Trophoblast cell (in vitro differentiated cells and primary cell): ENCODE results near the gene OTUD4.

Experiments used
- DNase-seq, 2 donors: peaks; one replicate each; pipeline ENCODE4 v3.0.0-alpha.2; 2016
- H2AFZ ChIP-seq: 2 replicates; pipeline ENCODE4 v1.6.1; 2013; ENCODE audit warnings: low read length, moderate library complexity, mild to moderate bottlenecking; ENCODE audit not compliant: insufficient read depth, poor library complexity
- H2AK5ac ChIP-seq: 2 replicates; pipeline ENCODE4 v1.6.1; 2013; ENCODE audit warnings: mild to moderate bottlenecking, low read length
- H2BK120ac ChIP-seq: 2 replicates; pipeline ENCODE4 v1.6.1; 2013; ENCODE audit warnings: low read length, mild to moderate bottlenecking, moderate library complexity; ENCODE audit not compliant: insufficient read depth, poor library complexity
- H2BK12ac ChIP-seq: 2 replicates; pipeline ENCODE4 v1.6.1; 2013; ENCODE audit warnings: mild to moderate bottlenecking, low read length, moderate library complexity
- H2BK5ac ChIP-seq: 2 replicates; pipeline ENCODE4 v1.6.1; 2013; ENCODE audit warnings: low read length, low read depth, moderate library complexity, mild to moderate bottlenecking; ENCODE audit not compliant: poor library complexity
- H3K14ac ChIP-seq: 2 replicates; pipeline ENCODE4 v1.6.1; 2013; ENCODE audit warnings: mild to moderate bottlenecking, low read length
- H3K18ac ChIP-seq: 2 replicates; pipeline ENCODE4 v1.6.1; 2013; ENCODE audit warnings: mild to moderate bottlenecking, low read length
- H3K23ac ChIP-seq: 2 replicates; pipeline ENCODE4 v1.6.1; 2013; ENCODE audit warnings: low read length
- H3K27ac ChIP-seq: 2 replicates; pipeline ENCODE4 v1.5.1; 2013; ENCODE audit warnings: low read depth, mild to moderate bottlenecking, inconsistent platforms, low read length, moderate library complexity
- H3K27me3 ChIP-seq: 2 replicates; pipeline ENCODE4 v1.6.1; 2013; ENCODE audit warnings: inconsistent platforms, mild to moderate bottlenecking, low read length, moderate library complexity; ENCODE audit not compliant: insufficient read depth
- H3K36me3 ChIP-seq, 2 experiments: 1 replicate in 1 of 2; 2 replicates in 1 of 2; pipeline ENCODE4 v1.6.1; 2013; ENCODE audit warnings: low read length in 2 of 2, mild to moderate bottlenecking in 2 of 2, moderate library complexity in 1 of 2; ENCODE audit not compliant: insufficient read depth in 2 of 2, control insufficient read depth in 1 of 2
- H3K4ac ChIP-seq: 2 replicates; pipeline ENCODE4 v1.6.1; 2013; ENCODE audit warnings: low read depth, mild to moderate bottlenecking, low read length, moderate library complexity
- H3K4me1 ChIP-seq, 2 experiments: 1 replicate in 1 of 2; 2 replicates in 1 of 2; pipeline ENCODE4 v1.6.1; 2013; ENCODE audit warnings: low read length in 2 of 2, mild to moderate bottlenecking in 2 of 2, moderate library complexity in 1 of 2; ENCODE audit not compliant: insufficient read depth in 2 of 2, control insufficient read depth in 1 of 2
- H3K4me2 ChIP-seq: 2 replicates; pipeline ENCODE4 v1.6.1; 2013; ENCODE audit warnings: inconsistent platforms, mild to moderate bottlenecking, low read length, moderate library complexity
- H3K4me3 ChIP-seq: 2 replicates; pipeline ENCODE4 v1.5.1; 2013; ENCODE audit warnings: mild to moderate bottlenecking, low read depth, low read length, inconsistent platforms
- H3K79me1 ChIP-seq: one replicate; pipeline ENCODE4 v1.6.1; 2013; ENCODE audit warnings: low read length
- H3K79me2 ChIP-seq: 2 replicates; pipeline ENCODE4 v1.6.1; 2013; ENCODE audit warnings: low read length, mild to moderate bottlenecking; ENCODE audit not compliant: control insufficient read depth, insufficient read depth, poor library complexity
- H3K9ac ChIP-seq: 2 replicates; pipeline ENCODE4 v1.6.1; 2013; ENCODE audit warnings: mild to moderate bottlenecking, low read length
- H3K9me3 ChIP-seq: 2 replicates; pipeline ENCODE4 v1.6.1; 2013; ENCODE audit warnings: low read depth, mild to moderate bottlenecking, control low read depth, inconsistent platforms, low read length; ENCODE audit not compliant: insufficient read depth
- H4K12ac ChIP-seq: 2 replicates; pipeline ENCODE4 v1.6.1; 2013; ENCODE audit warnings: low read depth, mild to moderate bottlenecking, low read length, moderate library complexity
- H4K8ac ChIP-seq: 2 replicates; pipeline ENCODE4 v1.6.1; 2013; ENCODE audit warnings: low read depth, mild to moderate bottlenecking, low read length, moderate library complexity
- H4K91ac ChIP-seq: one replicate; pipeline ENCODE4 v1.6.1; 2013; ENCODE audit warnings: low read depth, mild to moderate bottlenecking, low read length, moderate library complexity
- WGBS: extraction: QIAGEN DNeasy Blood & Tissue Kit; methylation state at CpG from one replicate; pipeline ENCODE4 v1.1.7; 2013; ENCODE audit warnings: missing lambda C conversion rate; ENCODE audit not compliant: insufficient read length, insufficient coverage; ENCODE audit errors: extremely low coverage; 5-methylcytosine and 5-hydroxymethylcytosine counted together

The OTUD4 gene

DNA sequence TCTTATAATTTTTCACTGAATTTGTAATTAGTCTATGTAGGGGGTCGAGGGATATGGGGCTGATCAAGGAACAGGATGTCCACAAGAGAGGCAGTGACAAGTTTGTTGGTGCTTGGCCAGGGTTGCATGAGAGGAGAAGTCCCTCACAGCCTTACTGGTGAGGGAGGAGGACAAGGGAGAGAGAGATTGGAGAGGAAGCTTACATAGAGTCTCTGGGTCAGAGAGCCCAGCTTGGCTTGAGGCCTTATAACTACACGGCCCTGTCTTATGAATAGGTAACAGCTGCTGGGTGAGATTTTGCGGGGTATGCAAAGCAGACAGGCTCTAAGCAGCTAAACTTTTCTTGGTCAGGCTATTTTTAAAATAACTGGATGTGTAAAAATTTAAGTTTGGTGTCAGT, 37.9 kb upstream of the OTUD4 start:
- Histone ChIP-seq H3K4me3 (no peak overlapping the region), H3K9me3 (peaks cover 1% of the 10 kb centered on the region), H3K9ac (no peak overlapping the region), H4K91ac (no peak overlapping the region), H3K4me2 (no peak overlapping the region), H3K14ac (no peak overlapping the region), H3K79me2 (no peaks in the 10 kb centered on the region), H3K27me3 (no peaks in the 10 kb centered on the region), H3K23ac (no peak overlapping the region), H3K27ac (no peak overlapping the region), H2AFZ (no peak overlapping the region), H3K18ac (no peak overlapping the region), H2BK120ac (no peak overlapping the region), H2BK5ac (no peak overlapping the region), H3K4ac (no peak overlapping the region), H4K12ac (no peak overlapping the region), H3K36me3 (no peaks in the 10 kb centered on the region), H3K79me1 (no peaks in the 10 kb centered on the region), H3K4me1 (no peaks in the 10 kb centered on the region), H4K8ac (no peak overlapping the region), H2BK12ac (no peak overlapping the region), H2AK5ac (no peak overlapping the region)
- DNase-seq = no peak
- no CpG with 5 or more reads among the region's 3 CpGs for WGBS

DNA sequence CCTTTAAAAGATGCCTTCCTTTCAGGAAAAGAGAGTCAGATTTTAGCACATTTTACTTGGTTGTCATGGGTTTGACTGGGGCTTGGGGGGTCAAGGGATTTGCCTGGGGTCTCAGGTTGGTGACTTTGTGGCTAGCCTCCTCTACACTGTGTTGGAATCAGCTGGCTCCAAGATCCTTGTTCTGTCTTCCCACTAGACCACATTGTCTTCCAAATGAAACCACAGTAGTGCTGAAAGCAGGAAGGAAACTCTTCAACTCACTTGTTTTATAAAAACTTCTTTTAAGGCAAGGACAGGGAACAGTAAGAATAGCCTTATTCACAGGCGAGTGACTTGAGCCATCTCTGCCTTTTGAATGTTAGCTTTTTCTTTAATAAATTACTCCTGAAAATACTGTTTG, 37.0 kb upstream of the OTUD4 start:
- WGBS = no CpG with 5 or more reads among the region's 1 CpG
- no peaks in the 10 kb centered on the region for H3K79me1 ChIP-seq
- H3K4me2 ChIP-seq = no peak overlapping the region
- H4K91ac ChIP-seq = no peak overlapping the region
- H3K14ac ChIP-seq = no peak overlapping the region
- no peak overlapping the region for H4K12ac ChIP-seq
- H3K4me3 ChIP-seq = no peak overlapping the region
- H3K9ac ChIP-seq = no peak overlapping the region
- peaks cover 1% of the 10 kb centered on the region for H3K9me3 ChIP-seq
- no peak overlapping the region for H4K8ac ChIP-seq
- no peak overlapping the region for H2AK5ac ChIP-seq
- H3K27ac ChIP-seq = no peak overlapping the region
- H2BK12ac ChIP-seq = no peak overlapping the region
- H3K4ac ChIP-seq = no peak overlapping the region
- H3K36me3 ChIP-seq = no peaks in the 10 kb centered on the region
- H3K4me1 ChIP-seq = no peaks in the 10 kb centered on the region
- H3K27me3 ChIP-seq = no peaks in the 10 kb centered on the region
- no peak overlapping the region for H3K23ac ChIP-seq
- no peak overlapping the region for H2BK120ac ChIP-seq
- no peak overlapping the region for H2AFZ ChIP-seq
- no peak overlapping the region for H2BK5ac ChIP-seq
- H3K79me2 ChIP-seq = no peaks in the 10 kb centered on the region
- no peak for DNase-seq
- H3K18ac ChIP-seq = no peak overlapping the region

- H3K14ac ChIP-seq = no peak overlapping the region
- H2BK120ac ChIP-seq = no peak overlapping the region
- H3K4me2 ChIP-seq = no peak overlapping the region
- H3K23ac ChIP-seq = no peak overlapping the region
- no peak overlapping the region for H2AK5ac ChIP-seq
- no peak overlapping the region for H4K8ac ChIP-seq
- H3K27me3 ChIP-seq = no peaks in the 10 kb centered on the region
- H3K9ac ChIP-seq = no peak overlapping the region
- DNase-seq = no peak
- H2BK5ac ChIP-seq = no peak overlapping the region
- H4K91ac ChIP-seq = no peak overlapping the region
- H2BK12ac ChIP-seq = no peak overlapping the region
- H2AFZ ChIP-seq = no peak overlapping the region
- H3K18ac ChIP-seq = no peak overlapping the region
- no peak overlapping the region for H4K12ac ChIP-seq
- no peaks in the 10 kb centered on the region for H3K36me3 ChIP-seq
- H3K79me1 ChIP-seq = no peaks in the 10 kb centered on the region
- no peak overlapping the region for H3K27ac ChIP-seq
- no peak overlapping the region for H3K4ac ChIP-seq
- no peaks in the 10 kb centered on the region for H3K79me2 ChIP-seq
- H3K9me3 ChIP-seq = peaks cover 1% of the 10 kb centered on the region
- no peaks in the 10 kb centered on the region for H3K4me1 ChIP-seq
- H3K4me3 ChIP-seq = no peak overlapping the region
These were observed 36.1 kb upstream of the OTUD4 start for GRCh38 chr4:145216535-145216934.

DNA sequence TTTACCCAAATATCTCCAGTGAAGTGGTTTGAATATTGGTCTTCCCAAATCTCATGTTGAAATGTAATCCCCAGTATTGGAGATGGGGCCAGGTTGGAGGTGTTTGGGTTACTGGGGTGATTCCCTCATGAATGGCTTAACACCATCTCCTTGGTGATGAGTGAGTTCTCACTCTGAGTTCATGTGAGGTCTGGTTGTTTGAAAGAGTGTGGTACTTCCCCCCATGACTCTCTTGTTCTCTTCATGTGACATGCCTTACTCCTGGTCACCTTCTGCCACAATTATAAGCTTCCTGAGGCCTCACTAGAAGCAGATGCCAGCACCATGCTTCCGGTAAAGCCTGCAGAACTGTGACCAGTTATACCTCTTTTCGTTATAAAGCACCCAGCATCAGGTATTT, 32.9 kb upstream of the OTUD4 start:
- no peak overlapping the region for H3K27ac ChIP-seq
- H3K79me2 ChIP-seq = no peaks in the 10 kb centered on the region
- H3K4me3 ChIP-seq = no peak overlapping the region
- no peak overlapping the region for H2BK120ac ChIP-seq
- no peak overlapping the region for H2AK5ac ChIP-seq
- no peaks in the 10 kb centered on the region for H3K79me1 ChIP-seq
- H3K23ac ChIP-seq = no peak overlapping the region
- H4K91ac ChIP-seq = no peak overlapping the region
- H3K4me2 ChIP-seq = no peak overlapping the region
- DNase-seq = no peak
- H3K14ac ChIP-seq = no peak overlapping the region
- no peaks in the 10 kb centered on the region for H3K27me3 ChIP-seq
- H2BK12ac ChIP-seq = no peak overlapping the region
- H3K9me3 ChIP-seq = peaks cover 1% of the 10 kb centered on the region
- no peak overlapping the region for H4K8ac ChIP-seq
- H3K4ac ChIP-seq = no peak overlapping the region
- H3K18ac ChIP-seq = no peak overlapping the region
- no peak overlapping the region for H2AFZ ChIP-seq
- H3K36me3 ChIP-seq = no peaks in the 10 kb centered on the region
- no peak overlapping the region for H4K12ac ChIP-seq
- no peak overlapping the region for H2BK5ac ChIP-seq
- H3K9ac ChIP-seq = no peak overlapping the region
- no CpG with 5 or more reads among the region's 2 CpGs for WGBS
- peaks cover 0 to 2% of the 10 kb centered on the region in 2 experiments for H3K4me1 ChIP-seq
